HFFc6 (cell line): Measurements from ENCODE around the gene ATP2B2. TPM values are rescaled to one million over a fixed set of nuclear protein-coding genes. Genes with fewer than 3 reads are reported as not detected.

Experiments used
- DNase-seq: peaks from one replicate; pipeline ENCODE4 v3.0.0-alpha.2; 2018
- H3K27ac Mint-ChIP-seq: 2 replicates; pipeline ENCODE4 v1.8.0; 2020; ENCODE audit warnings: mild to moderate bottlenecking, mixed read lengths
- H3K27me3 Mint-ChIP-seq: 2 replicates; pipeline ENCODE4 v1.8.0; 2021; ENCODE audit warnings: mild to moderate bottlenecking, moderate library complexity, mixed read lengths; ENCODE audit not compliant: insufficient read depth
- H3K36me3 Mint-ChIP-seq: 2 replicates; pipeline ENCODE4 v1.8.0; 2021; ENCODE audit warnings: low read depth, mixed read lengths
- H3K4me1 Mint-ChIP-seq: 2 replicates; pipeline ENCODE4 v1.8.0; 2020; ENCODE audit warnings: low read depth, mixed read lengths
- H3K4me3 Mint-ChIP-seq: 2 replicates; pipeline ENCODE4 v1.8.0; 2020; ENCODE audit warnings: mild to moderate bottlenecking, moderate library complexity, mixed read lengths
- H3K9me3 Mint-ChIP-seq: 2 replicates; pipeline ENCODE4 v1.8.0; 2020; ENCODE audit warnings: mild to moderate bottlenecking, mixed read lengths
- CTCF ChIP-seq: fragments of 200-600 bp; sonication (generic); IDR thresholded peaks from 2 replicates; pipeline ENCODE4 v1.5.0; 2021; ENCODE audit warnings: antibody characterized with exemption, mild to moderate bottlenecking
- total RNA-seq, 6 experiments: library from RNA; stranded (reverse); fragmentation: NEBNext Ultra II Directional; extraction: Animal tissue kit (Norgen Biotek cat#: 25700); gene quantifications; 2 replicates in 1 of 6; 3 replicates in 5 of 6; pipeline ENCODE4 v1.2.3, GENCODE V29; 2021

The ATP2B2 gene
- total RNA-seq, 6 experiments from 2014 or later, result not detected

DNA sequence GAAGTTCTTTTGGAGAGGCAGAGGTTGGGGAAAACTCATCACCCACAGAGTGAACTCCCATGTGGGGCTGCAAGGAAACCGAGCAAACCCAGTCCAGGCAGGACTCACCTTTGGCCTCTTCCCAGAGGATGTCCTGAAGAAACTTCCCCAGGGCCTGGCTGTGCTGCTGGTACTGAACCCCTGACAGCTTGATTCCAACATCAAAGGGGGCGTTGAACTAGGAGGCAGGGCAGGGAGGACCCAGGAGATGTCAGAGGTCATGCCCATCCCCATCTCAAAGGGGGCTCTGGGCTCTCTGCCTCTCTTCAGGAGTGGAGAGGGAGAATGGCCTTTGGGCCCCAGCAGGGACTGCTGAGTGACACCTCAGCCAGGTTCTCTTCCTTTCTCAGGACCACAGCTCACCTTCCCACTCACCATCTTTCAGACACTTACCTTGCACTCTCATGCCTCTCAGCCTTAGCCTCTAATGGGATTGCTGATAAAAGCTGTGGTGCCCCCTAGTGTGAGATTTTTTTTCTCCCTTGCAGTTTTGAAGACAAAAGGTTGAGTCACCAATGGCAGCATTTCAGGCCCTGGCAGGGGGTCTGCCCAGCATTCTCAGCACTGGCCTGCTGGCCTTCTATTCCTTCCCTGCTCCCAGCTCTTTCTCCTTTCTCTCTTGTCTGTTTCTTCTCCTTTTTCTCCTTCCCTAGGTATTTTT is 218.6 kb downstream of the ATP2B2 start:
- peak; percentile 74 for TF ChIP-seq CTCF
- H3K27ac Mint-ChIP-seq, result no peak overlapping the region; the same call in 1 of the 2 replicates
- peaks cover 7% of the 10 kb centered on the region; the same call in 1 of the 2 replicates for H3K36me3 Mint-ChIP-seq
- peaks cover 6% of the 10 kb centered on the region; the same call in 1 of the 2 replicates for H3K4me1 Mint-ChIP-seq
- H3K4me3 Mint-ChIP-seq, result no peak overlapping the region
- no peaks in the 10 kb centered on the region for H3K9me3 Mint-ChIP-seq
- peak; percentile 58 for DNase-seq
- H3K27me3 Mint-ChIP-seq, result peaks cover 2% of the 10 kb centered on the region; the same call in 1 of the 2 replicates

GRCh38 chr3:10286133-10286524 is 219.3 kb downstream of the ATP2B2 start:
- Mint-ChIP-seq H3K9me3 (no peaks in the 10 kb centered on the region), H3K27me3 (peaks cover 2% of the 10 kb centered on the region; the same call in 1 of the 2 replicates), H3K4me3 (no peak overlapping the region), H3K36me3 (peaks cover 6% of the 10 kb centered on the region; the same call in 1 of the 2 replicates), H3K27ac (no peak overlapping the region), H3K4me1 (peaks cover 6% of the 10 kb centered on the region; the same call in 1 of the 2 replicates)
- no peak for DNase-seq
- no peak for TF ChIP-seq CTCF

DNA sequence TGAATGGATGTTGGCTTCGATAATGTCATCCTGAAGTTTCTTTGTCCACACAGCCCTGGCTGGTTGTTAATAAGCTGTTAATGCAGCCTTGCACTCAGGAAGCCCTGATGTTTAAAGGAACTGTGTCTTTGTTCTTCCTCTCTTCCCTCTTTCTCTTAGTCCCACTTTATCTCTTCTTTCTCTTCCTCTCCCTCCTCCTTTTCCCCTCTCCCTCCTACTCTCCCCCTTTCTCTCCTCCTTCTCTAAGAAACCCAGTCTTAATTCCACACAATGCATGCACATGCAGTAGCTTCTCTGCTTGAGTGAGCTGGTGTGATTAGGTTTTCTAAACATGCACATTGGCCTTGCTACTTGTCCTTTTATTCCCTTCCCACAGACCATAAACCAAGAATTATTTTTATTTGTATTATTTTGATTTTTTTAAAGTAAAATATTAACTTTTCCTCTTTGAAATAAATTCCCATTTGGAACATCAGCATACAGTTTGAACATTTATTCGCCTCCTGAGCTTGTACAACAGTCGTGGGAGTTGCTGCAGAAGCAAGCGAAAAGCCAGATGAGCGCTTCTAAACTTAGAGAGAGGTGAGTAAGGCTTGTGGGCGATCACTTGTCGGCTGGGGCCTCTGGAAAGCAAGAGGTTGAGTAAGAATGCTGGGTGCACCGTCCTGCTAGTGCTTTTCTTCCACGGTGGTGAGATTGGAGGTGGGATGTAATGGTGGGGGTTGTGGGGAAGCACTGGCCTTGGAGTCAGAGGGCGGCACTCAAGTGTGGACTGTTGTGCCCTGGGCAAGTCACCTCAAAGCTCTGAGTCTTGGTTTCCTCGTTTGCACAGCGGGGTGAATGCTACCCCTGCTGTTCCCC is 219.9 kb downstream of the ATP2B2 start:
- no peak overlapping the region for H3K27ac Mint-ChIP-seq
- no peak for DNase-seq
- peaks cover 2% of the 10 kb centered on the region; the same call in 1 of the 2 replicates for H3K27me3 Mint-ChIP-seq
- no peak overlapping the region for H3K4me3 Mint-ChIP-seq
- peaks cover 6% of the 10 kb centered on the region; the same call in 1 of the 2 replicates for H3K36me3 Mint-ChIP-seq
- no peak for TF ChIP-seq CTCF
- no peaks in the 10 kb centered on the region for H3K9me3 Mint-ChIP-seq
- H3K4me1 Mint-ChIP-seq, result peaks cover 6% of the 10 kb centered on the region; the same call in 1 of the 2 replicates

- DNase-seq, result no peak
- Mint-ChIP-seq H3K27ac (no peak overlapping the region), H3K4me3 (no peak overlapping the region), H3K9me3 (no peaks in the 10 kb centered on the region), H3K27me3 (peaks cover 2% of the 10 kb centered on the region; the same call in 1 of the 2 replicates), H3K4me1 (peaks cover 6% of the 10 kb centered on the region; the same call in 1 of the 2 replicates), H3K36me3 (peaks cover 6% of the 10 kb centered on the region; the same call in 1 of the 2 replicates)
- no peak for TF ChIP-seq CTCF
Measured at GRCh38 chr3:10284496-10284895, 220.9 kb downstream of the ATP2B2 start.

DNA sequence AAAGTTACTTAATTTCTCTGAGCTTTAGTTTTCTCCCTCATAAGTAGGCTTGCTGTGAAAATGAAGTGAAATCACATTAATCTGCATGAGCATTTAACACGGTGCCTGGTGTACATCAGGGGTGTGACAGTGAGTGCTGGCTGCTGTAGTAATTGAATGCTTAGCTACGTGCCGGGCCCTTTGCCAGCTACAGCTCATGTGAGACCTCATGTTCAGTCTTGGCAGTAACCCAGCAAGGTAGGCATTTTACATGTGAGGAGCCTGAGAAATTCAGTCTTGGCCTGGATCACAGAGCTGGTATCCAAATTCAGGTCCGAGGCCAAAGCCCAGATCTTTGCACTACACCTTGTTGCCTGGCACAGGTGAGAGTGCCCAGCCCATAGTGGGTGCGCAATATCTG is 221.7 kb downstream of the ATP2B2 start:
- Mint-ChIP-seq H3K27ac (no peak overlapping the region), H3K9me3 (no peaks in the 10 kb centered on the region), H3K36me3 (peaks cover 6% of the 10 kb centered on the region; the same call in 1 of the 2 replicates), H3K4me1 (peaks cover 6% of the 10 kb centered on the region; the same call in 1 of the 2 replicates), H3K27me3 (peaks cover 2% of the 10 kb centered on the region; the same call in 1 of the 2 replicates), H3K4me3 (no peak overlapping the region)
- TF ChIP-seq CTCF, result no peak
- DNase-seq, result no peak
